Astrocyte (in vitro differentiated cells and primary cell): ENCODE data around the gene CENPL.

ENCODE experiments used
- CTCF ChIP-seq: IDR thresholded peaks from 2 replicates; pipeline ENCODE4 v1.5.1; 2011; ENCODE audit warnings: low read depth, mild to moderate bottlenecking, inconsistent platforms, low read length, moderate library complexity; ENCODE audit not compliant: insufficient read depth
- EZH2 ChIP-seq: IDR thresholded peaks from 2 replicates; pipeline ENCODE4 v1.6.1; 2012; ENCODE audit warnings: mild to moderate bottlenecking, low read length, inconsistent platforms; ENCODE audit not compliant: insufficient read depth

- no peak for TF ChIP-seq CTCF
- TF ChIP-seq EZH2, result no peak
These were observed 65.7 kb downstream of the CENPL start for GRCh38 chr1:173758980-173759379.
